Measurements from ENCODE around the gene DIDO1. TPM values are rescaled to one million over a fixed set of nuclear protein-coding genes. Genes with fewer than 3 reads are reported as not detected.

Gene DIDO1
- total and polyA plus RNA-seq, 9 of the 15 experiments (the other 6 are each of a cell fraction or from before 2014, with no cell fraction given), result 4.4 to 46.8 (median 31.2) TPM

DNA sequence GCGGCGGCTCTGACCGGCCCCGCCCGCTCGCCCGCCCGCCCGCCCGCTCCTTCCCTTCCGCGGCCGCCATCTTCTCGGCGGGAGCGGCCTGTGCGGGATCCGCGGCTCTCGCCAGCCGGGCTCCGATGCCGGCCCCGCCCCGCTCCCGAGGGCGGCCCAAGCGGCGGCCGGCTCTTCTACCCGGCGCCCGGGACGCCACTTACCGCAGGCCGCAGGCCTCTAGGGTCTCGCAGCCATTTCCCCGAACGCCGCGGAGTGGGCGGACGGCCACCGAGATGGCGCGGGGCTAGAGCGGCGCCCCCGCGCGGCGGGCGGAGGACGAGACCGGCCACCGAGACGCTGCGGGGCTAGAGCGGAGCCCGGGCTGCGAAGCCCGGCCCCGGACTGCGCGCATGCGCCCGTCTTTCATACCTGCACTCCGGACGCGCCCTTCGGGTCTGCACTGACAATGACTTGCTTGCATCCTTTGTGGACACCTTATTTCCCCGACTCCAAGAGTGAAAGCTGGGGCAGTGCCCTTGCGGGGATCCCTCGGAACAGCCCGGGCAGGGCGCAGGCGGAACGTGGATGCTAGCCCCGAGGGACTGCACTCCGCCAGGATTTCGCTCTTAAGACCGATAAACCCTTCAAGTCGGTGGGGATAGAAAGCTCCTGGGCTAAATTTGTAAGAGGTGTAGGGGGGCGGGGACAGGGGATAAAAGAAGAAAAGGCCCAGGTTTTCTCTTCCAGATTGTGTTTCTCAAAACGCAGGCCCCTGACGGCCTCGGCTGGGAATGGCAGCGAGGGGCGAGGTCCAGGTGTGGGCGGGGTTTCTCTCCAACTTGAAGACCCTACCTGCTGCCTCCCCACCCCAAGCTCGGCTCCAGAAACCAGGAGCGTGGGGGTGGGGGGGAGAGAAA is at the start of gene DIDO1 (continued):
- TF ChIP-seq, protein P1, sequence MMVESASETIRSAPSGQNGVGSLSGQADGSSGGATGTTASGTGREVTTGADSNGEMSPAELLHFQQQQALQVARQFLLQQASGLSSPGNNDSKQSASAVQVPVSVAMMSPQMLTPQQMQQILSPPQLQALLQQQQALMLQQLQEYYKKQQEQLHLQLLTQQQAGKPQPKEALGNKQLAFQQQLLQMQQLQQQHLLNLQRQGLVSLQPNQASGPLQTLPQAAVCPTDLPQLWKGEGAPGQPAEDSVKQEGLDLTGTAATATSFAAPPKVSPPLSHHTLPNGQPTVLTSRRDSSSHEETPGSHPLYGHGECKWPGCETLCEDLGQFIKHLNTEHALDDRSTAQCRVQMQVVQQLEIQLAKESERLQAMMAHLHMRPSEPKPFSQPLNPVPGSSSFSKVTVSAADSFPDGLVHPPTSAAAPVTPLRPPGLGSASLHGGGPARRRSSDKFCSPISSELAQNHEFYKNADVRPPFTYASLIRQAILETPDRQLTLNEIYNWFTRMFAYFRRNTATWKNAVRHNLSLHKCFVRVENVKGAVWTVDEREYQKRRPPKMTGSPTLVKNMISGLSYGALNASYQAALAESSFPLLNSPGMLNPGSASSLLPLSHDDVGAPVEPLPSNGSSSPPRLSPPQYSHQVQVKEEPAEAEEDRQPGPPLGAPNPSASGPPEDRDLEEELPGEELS (CRISPR knock-in tag; IDR thresholded peaks at IDR 0.05; ENCODE audit: borderline replicate concordance), result no peak
- TF ChIP-seq, protein P2, sequence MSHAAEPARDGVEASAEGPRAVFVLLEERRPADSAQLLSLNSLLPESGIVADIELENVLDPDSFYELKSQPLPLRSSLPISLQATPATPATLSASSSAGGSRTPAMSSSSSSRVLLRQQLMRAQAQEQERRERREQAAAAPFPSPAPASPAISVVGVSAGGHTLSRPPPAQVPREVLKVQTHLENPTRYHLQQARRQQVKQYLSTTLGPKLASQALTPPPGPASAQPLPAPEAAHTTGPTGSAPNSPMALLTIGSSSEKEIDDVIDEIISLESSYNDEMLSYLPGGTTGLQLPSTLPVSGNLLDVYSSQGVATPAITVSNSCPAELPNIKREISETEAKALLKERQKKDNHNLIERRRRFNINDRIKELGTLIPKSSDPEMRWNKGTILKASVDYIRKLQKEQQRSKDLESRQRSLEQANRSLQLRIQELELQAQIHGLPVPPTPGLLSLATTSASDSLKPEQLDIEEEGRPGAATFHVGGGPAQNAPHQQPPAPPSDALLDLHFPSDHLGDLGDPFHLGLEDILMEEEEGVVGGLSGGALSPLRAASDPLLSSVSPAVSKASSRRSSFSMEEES (CRISPR knock-in tag; IDR thresholded peaks at IDR 0.05), result no peak
- TF ChIP-seq FOXK1 (CRISPR knock-in tag; IDR thresholded peaks at IDR 0.05; ENCODE audit: borderline replicate concordance) (no peak), ZC3H11A (IDR thresholded peaks at IDR 0.05; ENCODE audit: low read depth, low read length) (no peak), ZNF584 (CRISPR knock-in tag; IDR thresholded peaks at IDR 0.05; ENCODE audit: low read depth) (no peak), ETV5 (CRISPR knock-in tag; IDR thresholded peaks at IDR 0.05; ENCODE audit: low read depth) (0 out of 2 replicates have a peak, but pooled peaks have one; percentile 30), CXXC5 (CRISPR knock-in tag; IDR thresholded peaks at IDR 0.05) (peak; percentile 89), ARID2 (IDR thresholded peaks at IDR 0.05) (no peak), RUNX1 (IDR thresholded peaks at IDR 0.05; ENCODE audit: low read depth) (no peak), MXI1 (IDR thresholded peaks at IDR 0.05; ENCODE audit: low read depth, low read length) (no peak), ZNF134 (CRISPR knock-in tag; conservative IDR thresholded peaks at IDR 0.05) (no peak), SIRT6 (IDR thresholded peaks at IDR 0.05; ENCODE audit: low read depth, low read length) (no peak), TRIM28 (IDR thresholded peaks at IDR 0.05) (no peak)
- TF ChIP-seq, protein P3, sequence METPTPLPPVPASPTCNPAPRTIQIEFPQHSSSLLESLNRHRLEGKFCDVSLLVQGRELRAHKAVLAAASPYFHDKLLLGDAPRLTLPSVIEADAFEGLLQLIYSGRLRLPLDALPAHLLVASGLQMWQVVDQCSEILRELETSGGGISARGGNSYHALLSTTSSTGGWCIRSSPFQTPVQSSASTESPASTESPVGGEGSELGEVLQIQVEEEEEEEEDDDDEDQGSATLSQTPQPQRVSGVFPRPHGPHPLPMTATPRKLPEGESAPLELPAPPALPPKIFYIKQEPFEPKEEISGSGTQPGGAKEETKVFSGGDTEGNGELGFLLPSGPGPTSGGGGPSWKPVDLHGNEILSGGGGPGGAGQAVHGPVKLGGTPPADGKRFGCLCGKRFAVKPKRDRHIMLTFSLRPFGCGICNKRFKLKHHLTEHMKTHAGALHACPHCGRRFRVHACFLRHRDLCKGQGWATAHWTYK (CRISPR knock-in tag; IDR thresholded peaks at IDR 0.05), result no peak
- TF ChIP-seq, protein P4, sequence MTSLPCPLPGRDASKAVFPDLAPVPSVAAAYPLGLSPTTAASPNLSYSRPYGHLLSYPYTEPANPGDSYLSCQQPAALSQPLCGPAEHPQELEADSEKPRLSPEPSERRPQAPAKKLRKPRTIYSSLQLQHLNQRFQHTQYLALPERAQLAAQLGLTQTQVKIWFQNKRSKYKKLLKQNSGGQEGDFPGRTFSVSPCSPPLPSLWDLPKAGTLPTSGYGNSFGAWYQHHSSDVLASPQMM (CRISPR knock-in tag; IDR thresholded peaks at IDR 0.05), result no peak
- TF ChIP-seq, protein P5, sequence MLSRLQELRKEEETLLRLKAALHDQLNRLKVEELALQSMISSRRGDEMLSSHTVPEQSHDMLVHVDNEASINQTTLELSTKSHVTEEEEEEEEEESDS (CRISPR knock-in tag; IDR thresholded peaks at IDR 0.05), result no peak
- TF ChIP-seq, protein P6, sequence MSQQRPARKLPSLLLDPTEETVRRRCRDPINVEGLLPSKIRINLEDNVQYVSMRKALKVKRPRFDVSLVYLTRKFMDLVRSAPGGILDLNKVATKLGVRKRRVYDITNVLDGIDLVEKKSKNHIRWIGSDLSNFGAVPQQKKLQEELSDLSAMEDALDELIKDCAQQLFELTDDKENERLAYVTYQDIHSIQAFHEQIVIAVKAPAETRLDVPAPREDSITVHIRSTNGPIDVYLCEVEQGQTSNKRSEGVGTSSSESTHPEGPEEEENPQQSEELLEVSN (IDR thresholded peaks at IDR 0.05; ENCODE audit: borderline replicate concordance in 1 of 2, extremely low read depth in 1 of 2, insufficient read depth in 1 of 2, insufficient read length in 1 of 2, low read depth in 1 of 2, low read length in 1 of 2, poor library complexity in 1 of 2, severe bottlenecking in 1 of 2), result peak in 1 of 2 experiments; percentile 65

Measured in K562 (cell line).